NCI-H345 treated with DMSO at 0.1 percent for 48 hours (cell line): ENCODE measurements around the gene MT1H.

Experiments
- DNase-seq: peaks from one replicate; lab custom pipeline; 2025; ENCODE audit not compliant: unreplicated experiment; lab: John Stamatoyannopoulos, UW

MT1H gene

GRCh38 chr16:56684256-56684925, 14.8 kb downstream of the MT1H start:
- DNase-seq, result no peak

- no peak for DNase-seq
These were observed 15.4 kb downstream of the MT1H start for GRCh38 chr16:56684926-56685590.

GRCh38 chr16:56686758-56687157, 17.1 kb downstream of the MT1H start:
- DNase-seq, result no peak

- DNase-seq, result no peak
These were observed 19.1 kb downstream of the MT1H start for GRCh38 chr16:56688762-56689161.

- DNase-seq, result no peak
These were observed 19.6 kb downstream of the MT1H start for GRCh38 chr16:56689171-56689570.

GRCh38 chr16:56690420-56691122, 21.0 kb downstream of the MT1H start:
- DNase-seq, result no peak

- DNase-seq, result no peak
These were observed 22.3 kb downstream of the MT1H start for GRCh38 chr16:56691885-56692284.

GRCh38 chr16:56695246-56695645, 25.6 kb downstream of the MT1H start:
- no peak for DNase-seq

- no peak for DNase-seq
These were observed 28.0 kb downstream of the MT1H start for GRCh38 chr16:56697456-56698155.

GRCh38 chr16:56700195-56700594, 30.6 kb downstream of the MT1H start:
- no peak for DNase-seq

- DNase-seq, result no peak
These were observed 31.0 kb downstream of the MT1H start for GRCh38 chr16:56700631-56701030.

- DNase-seq, result no peak
These were observed 31.9 kb downstream of the MT1H start for GRCh38 chr16:56701534-56701933.

- DNase-seq, result no peak
These were observed 33.2 kb downstream of the MT1H start for GRCh38 chr16:56702836-56703235.

- DNase-seq, result no peak
These were observed 39.2 kb downstream of the MT1H start for GRCh38 chr16:56708525-56709442.

GRCh38 chr16:56709443-56710040, 39.9 kb downstream of the MT1H start:
- no peak for DNase-seq

GRCh38 chr16:56710181-56710737, 40.6 kb downstream of the MT1H start:
- no peak for DNase-seq

- no peak for DNase-seq
These were observed 42.2 kb downstream of the MT1H start for GRCh38 chr16:56711862-56712261.

GRCh38 chr16:56713794-56714193, 44.2 kb downstream of the MT1H start:
- no peak for DNase-seq

GRCh38 chr16:56715126-56715525, 45.5 kb downstream of the MT1H start:
- DNase-seq, result no peak

GRCh38 chr16:56716761-56717160, 47.1 kb downstream of the MT1H start:
- DNase-seq, result no peak
